ENCODE results near the gene DCP1B.
"Not testable (repeated sequence)": the region's sequence is repeated elsewhere in the genome, so short reads cannot be mapped to it uniquely, and the experiment has no call there.

The DCP1B gene

DNA sequence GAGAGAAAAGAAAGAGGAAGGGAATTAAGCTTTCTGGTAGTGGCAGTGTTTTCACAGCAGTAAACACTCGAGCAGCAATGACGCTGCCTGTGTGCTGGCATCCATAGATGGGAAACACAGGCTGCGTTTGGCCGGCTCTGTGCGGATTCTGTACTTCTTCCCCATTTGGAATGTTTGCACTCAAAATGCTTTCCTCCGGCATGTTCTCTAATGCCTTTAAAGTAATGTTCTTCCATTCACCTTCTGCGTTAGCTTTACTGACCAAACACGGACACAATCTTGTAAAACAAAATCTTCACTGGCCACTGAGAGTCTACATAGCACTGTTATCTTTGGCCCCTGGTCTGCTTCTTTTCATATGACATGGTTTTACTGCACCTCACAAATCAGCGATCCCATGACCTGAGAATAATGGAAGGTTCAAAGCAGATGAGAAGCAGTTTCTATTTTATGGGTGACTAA is 31.4 kb downstream of the DCP1B start:
- peak; percentile 85 for DNase-seq

DNA sequence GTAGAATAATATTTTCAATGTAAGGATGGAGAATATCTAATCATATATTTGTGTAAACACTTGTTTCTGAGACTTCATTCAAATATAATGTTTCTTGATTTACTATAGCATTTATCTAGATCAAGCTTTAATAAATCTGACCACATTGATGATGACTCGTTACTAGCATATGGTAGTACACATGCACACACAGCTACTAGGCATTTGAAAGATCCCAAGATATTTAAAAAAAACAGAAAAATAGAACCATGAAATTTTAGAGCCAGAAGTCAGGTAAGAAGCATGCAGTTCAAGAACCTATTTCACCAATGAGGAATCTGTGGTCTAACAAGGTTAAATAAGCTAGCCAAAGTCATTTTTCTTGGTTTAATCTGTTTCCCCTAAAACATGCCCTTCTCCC is 32.0 kb downstream of the DCP1B start:
- no peak for DNase-seq

- peak; percentile 70 for DNase-seq
Observed at GRCh38 chr12:1970331-1970900, 33.8 kb downstream of the DCP1B start.

DNA sequence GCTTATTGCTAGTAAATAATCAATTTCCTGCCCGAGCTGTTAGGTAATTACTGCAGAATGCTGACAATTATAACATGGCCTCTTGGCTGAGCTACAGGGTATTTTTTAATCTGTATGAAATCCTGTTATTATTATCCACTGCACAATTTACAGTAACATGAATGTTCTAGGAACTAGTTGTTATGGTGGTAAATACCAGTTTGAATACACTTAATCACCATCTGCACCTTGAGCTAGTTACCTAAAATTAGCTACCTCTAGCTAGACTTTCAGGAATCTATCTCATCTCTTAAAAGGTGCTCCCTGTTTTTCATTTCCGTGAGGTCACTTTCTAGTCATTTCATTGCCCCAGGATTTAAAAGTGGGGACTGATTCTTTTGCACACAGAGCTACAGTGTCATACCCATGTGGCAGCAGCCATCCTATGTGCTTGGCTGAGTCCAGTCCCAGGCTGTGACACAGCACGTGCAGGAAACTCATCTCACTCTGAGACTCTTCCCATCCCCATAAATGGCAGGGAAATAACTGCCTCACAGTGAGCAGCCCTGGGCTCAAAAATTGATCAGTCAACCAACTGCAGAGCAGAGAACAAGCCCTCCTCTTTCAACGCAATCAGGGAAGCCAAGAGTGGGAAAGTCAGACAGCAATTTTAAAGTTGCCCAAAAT is 37.6 kb downstream of the DCP1B start:
- DNase-seq = no peak

DNA sequence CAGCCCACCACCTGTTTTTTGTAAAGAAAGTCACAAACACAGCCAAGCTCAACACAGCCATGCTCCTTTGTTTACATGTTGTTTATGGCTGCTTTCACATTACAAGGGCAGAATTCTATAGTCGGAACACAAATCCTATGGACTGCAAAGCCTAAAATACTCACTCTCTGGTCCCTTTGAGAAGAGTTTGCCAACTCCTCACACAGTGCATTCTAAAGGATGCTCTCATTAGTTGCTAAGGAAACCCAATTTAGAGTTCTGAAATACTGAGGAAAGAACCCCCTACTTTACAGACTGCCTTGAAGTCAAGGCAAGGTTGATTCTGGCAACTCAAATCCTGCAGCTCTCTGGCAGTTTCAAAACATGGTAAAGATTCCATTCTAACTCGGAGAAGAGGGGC is 38.3 kb downstream of the DCP1B start:
- no peak for DNase-seq

- DNase-seq = no peak
Observed at GRCh38 chr12:1962051-1963020, 41.9 kb downstream of the DCP1B start.

DNA sequence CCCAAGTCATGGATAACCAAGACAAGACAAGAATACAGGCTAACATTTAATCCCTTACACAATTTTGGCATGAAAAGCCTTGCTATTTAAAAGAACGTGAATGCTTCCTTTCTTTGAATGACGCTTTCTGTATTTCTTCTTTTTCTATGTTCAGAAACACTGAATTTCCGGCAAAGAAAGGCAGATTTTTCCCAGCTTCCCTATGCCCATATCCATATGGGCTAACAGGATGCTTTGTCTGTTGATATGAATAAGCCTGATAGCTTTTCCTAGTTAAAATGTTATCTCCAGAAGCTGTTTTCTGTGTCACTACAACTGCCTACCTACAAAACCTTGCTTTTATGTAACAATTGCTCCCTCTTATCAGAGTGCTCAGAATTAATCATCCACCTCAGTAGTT is 47.5 kb downstream of the DCP1B start:
- no peak for DNase-seq

DNA sequence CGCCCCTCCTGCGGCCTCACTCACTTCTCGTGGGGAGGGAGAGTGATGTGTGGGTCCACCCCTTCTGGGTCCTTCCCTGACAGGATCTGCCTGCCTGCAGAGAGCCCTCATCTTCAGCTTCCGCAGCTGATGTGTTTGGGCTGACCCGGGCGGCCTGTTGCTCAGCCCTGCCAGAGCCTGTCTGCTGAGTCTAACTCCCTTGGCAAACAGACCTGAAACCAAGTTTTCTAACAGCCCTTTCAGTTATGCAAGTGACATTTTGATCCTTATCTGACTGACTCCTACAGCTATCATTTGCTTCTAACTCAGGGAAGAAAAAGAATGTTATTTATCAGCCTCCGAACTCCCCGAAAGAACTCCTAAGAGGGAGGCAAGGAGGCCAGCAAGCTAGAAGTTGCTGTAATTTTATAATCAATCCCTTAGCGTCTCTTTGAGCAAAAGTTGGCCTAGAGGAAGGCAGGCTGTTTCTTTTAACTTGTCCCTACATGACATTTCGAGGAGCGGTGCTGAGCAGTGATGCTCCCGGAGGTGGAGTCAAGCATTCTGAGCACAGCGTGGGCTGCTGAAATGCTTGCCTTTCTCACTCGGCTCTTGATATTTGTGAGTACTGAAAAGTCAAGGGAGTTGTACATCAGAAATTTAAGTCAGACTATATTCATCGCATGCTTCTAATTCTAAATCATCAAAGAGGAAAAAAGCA is 54.3 kb downstream of the DCP1B start:
- no peak for DNase-seq

- DNase-seq = no peak
Observed at GRCh38 chr12:1948883-1949282, 55.4 kb downstream of the DCP1B start.

- no peak for DNase-seq
Observed at GRCh38 chr12:1947081-1947480, 57.2 kb downstream of the DCP1B start.

GRCh38 chr12:1946296-1946695 is 58.0 kb downstream of the DCP1B start:
- DNase-seq = peak; percentile 44

- DNase-seq = not testable (repeated sequence)
Observed at GRCh38 chr12:1945502-1945901, 58.8 kb downstream of the DCP1B start.

DNA sequence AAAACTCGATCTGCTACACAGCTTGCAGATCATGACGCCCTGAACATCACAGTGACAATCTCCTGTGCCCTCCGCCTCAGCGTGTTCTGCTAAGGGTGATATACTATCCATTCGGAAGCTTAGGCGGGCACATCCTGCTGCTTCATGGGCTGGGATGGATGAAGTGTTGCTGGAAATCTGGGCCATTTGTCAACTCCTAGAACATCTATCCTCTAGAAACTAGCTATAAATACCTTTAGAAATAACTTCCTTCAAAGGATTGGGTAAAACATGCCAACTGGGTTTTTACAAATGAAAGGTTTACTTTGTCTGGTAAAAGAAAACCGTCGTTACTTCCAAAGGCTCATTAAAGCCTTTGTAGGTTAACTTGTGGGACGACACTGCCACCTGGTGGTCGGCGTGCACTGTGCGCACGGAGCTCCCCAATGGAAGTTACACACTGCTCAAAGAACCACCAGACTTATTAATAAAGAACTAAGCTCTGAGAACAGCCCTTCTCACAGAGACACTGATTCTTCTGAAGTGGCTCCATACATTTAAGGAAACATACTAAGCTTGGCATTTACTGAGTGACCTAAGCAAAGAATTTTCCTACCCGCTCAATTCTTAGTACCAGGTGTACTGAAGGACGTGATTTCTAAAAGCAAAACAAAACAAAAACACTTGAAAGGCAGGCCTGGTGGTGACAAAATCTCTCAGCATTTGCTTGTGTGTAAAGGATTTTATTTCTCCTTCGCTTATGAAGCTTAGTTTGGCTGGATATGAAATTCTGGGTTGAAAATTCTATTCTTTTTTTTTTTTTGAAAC is 64.3 kb downstream of the DCP1B start:
- peak; percentile 91 for DNase-seq

DNA sequence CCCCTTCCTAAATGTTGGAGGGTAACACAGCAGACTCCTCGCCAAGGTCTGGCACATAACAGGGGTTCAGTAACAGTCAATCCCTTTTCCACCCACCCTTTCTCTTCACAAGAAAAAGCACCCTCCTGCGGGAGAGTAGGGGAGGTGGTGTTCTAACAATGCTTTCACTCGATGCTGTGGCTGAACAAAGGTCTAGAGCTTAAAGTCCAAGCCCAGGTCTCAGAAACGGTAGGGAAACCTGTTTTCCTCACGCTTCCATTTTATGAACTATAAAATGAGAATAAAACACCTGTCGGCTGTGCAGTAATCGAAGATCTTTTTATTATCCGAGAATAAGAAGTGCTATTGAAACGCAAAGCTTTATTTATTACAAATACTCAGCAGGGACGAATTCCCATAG is 64.9 kb downstream of the DCP1B start:
- no peak for DNase-seq

GRCh38 chr12:1937481-1938224 is 66.6 kb downstream of the DCP1B start:
- DNase-seq = peak; percentile 47

DNA sequence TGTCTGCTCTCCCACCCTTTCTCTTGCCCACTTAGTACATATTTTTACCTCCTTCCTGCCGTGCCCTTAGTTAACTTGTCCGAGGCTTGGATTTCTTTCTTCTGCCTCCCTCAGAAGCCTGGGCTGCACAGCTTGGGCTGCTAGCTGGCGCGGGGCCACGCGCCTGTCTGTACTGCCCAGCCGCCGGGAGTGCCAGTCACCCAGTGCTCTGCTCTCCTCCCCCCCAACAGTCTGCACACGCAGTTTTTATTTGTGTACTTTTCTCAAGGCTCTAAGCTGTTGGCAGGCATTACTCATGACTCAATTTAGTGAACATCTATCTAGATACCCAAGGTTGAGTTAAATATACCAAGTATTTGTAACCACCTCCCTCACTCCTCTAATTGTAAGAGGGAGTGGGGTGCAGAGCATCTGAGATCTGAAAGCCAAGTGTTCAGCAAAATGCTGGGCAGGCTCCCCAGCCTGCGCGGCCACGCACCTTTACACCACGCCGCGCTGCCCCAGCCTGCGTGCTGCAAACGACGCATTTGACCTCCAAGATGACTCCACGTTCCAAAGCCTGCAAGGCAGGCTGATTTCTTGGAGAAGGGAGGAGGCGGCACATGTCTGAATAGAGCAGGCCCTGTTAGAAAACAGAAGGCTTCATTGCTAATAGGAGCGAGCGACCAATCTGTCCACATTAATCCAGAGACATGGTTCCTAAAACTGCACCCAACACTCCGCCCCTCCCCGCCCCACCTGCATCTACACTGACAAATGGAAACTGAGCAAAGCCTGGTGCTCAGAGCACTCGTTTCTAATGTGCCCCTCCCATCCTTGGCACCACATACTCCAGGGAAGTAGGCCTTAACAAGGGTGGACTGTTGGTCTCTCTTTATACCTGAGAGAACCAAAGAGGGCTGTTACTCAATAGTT is 67.6 kb downstream of the DCP1B start:
- DNase-seq = peak; percentile 52

DNA sequence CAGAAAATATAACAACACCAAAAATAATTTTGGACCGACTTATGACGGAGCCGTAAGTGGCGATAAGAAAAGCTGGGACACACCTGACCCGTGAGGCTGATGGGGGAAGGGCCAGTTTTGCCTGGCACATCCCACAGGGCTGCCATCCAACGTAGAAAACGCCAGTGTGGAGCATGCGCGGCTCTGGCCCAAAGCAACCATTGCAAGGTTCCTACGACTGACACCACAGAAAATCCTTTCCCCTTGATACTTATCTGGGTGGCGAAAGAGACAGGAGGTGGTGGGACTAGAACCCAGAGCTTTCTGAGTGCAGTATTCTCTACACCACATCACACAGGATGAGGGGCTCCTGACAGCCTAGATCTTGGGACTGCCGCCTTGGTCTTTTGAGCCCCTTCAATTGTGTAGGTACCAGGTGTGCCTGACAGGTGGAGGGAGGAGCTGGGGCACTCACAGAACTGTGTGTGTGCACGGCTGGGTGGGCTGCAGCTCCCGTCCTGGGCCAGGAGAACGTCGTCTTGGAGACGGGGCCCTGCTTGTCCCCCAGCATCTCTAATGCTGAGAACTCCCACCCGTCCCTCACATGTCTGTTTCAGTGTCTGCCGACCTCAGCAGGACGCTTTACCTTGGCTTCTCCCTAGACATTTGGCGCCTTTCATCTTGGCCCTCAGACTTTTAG is 68.4 kb downstream of the DCP1B start:
- DNase-seq = peak; percentile 49

DNA sequence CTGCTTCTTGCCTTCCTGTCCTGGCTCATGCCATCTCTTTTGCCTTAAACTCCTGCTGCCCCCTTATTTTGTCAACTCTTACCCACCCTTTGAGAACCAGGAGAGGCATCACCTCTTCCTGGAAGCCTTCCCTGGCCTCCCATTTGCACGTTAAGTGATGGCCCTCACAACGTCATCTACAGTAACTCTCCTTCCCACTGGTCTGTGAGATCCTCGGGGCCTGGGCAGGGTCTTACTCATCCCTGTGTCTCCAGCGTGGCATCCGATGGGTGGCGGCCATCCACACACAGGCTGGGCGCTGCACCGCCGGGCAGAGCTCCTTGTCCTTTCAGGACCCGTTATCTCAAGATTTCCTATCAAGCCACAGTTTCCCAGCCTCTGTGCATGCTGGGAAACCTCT is 69.0 kb downstream of the DCP1B start:
- peak; percentile 46 for DNase-seq

- peak; percentile 55 for DNase-seq
Observed at GRCh38 chr12:1934831-1935230, 69.4 kb downstream of the DCP1B start.

- peak; percentile 47 for DNase-seq
Observed at GRCh38 chr12:1934068-1934467, 70.2 kb downstream of the DCP1B start.

Measured in islet precursor cell (in vitro differentiated cells).